ENCODE results near the gene HOMEZ.
A peak's percentile ranks its signal among the peaks of the same experiment; 100 is the strongest.

Gene HOMEZ

DNA sequence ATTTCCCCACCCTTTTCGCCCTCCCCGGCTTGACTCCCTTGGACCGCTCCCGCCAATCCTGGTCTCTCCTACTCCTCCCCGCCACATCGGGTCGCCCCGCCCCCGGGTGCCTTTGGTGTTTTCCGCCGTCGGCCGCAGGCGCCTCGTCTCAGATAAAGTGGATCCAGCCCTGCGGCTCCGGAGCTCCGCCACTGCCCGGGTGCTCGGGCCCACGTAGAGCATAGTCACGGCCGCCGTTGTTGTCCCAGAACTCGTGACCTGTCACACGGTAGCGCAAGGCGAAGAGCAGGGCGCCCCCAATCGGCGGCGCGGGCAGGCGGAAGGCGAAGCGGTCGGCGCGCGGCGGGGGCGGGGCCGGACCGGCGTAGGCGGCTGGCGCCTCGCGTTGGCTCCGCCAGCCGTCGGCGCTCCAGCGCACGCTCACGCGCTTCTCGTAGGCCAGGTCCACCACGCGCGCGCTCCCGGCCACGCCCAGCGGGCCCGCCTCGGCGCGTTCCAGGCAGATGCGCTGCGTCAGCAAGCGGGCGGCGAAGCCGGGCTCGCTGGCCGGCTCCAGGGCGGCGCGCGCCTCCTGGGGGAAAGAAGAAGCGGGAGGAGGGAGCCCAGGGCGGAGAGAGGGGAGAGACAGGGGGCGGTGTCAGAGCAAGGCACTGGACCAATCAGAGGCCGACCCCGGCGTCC is 15.5 kb upstream of the HOMEZ start:
- H3K27ac ChIP-seq, result peak overlapping the region; percentile 97
- TF ChIP-seq FOXP2 (optimal IDR thresholded peaks at IDR 0.05; ENCODE audit: control extremely low read depth, extremely low read length, insufficient read depth) (peak; percentile 12), POLR2AphosphoS5 (IDR thresholded peaks at IDR 0.05; ENCODE audit: borderline replicate concordance, low read depth, low read length) (peak; percentile 34; the same call in 1 of the 2 replicates), EZH2 (IDR thresholded peaks at IDR 0.05) (no peak)

DNA sequence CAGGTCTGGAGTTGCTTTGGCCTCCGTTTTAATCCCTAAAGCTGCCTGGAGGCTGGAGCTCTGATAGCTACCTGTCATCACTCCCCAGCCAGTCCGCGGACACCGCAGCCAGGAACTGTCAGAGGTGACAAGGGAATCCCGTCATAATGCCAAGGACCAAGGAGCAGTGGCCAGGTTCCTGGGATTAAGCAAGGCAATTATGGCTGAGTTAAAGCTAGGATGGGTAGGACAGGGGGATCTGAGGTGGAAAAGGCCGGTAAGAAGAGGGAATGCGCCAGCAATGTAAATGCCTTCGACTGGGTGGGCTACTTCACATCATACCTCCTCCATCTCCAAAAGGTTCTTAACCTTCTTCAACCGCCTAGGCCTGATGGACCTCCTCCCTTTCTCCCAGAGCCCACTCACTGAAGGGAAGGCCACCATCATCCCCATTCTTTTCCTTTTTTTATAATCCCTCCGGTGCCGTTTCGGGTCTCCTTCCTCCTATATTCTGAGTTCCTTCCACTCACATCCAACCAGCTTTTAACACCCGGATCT is 14.8 kb upstream of the HOMEZ start:
- Histone ChIP-seq H3K27ac (peak overlapping the region; percentile 57; the same call in 1 of the 2 replicates), H3K36me3 (ENCODE audit: insufficient read depth, low read length) (no peaks in the 10 kb centered on the region), H3K9ac (ENCODE audit: insufficient read length) (peak overlapping the region; percentile 85), H3K9me3 (ENCODE audit: low read depth, low read length) (no peaks in the 10 kb centered on the region), H3K4me3 (peak overlapping the region; percentile 96)
- peak; percentile 1; the same call in 1 of the 2 replicates for TF ChIP-seq POLR2AphosphoS5 (IDR thresholded peaks at IDR 0.05; ENCODE audit: borderline replicate concordance, low read depth, low read length)
- no peak for TF ChIP-seq EZH2 (IDR thresholded peaks at IDR 0.05)
- TF ChIP-seq FOXP2 (optimal IDR thresholded peaks at IDR 0.05; ENCODE audit: control extremely low read depth, extremely low read length, insufficient read depth), result no peak
- DNase-seq (ENCODE audit: low read depth, low spot score), result no peak

More for the DNA sequence above, 15.5 kb upstream of the HOMEZ start:
- DNase-seq (ENCODE audit: low read depth, low spot score), result peak; percentile 58
- H3K9ac ChIP-seq (ENCODE audit: insufficient read length), result peak overlapping the region; percentile 94
- peak overlapping the region; percentile 98 for H3K4me3 ChIP-seq
- H3K36me3 ChIP-seq (ENCODE audit: insufficient read depth, low read length), result no peaks in the 10 kb centered on the region
- no peaks in the 10 kb centered on the region for H3K9me3 ChIP-seq (ENCODE audit: low read depth, low read length)

DNA sequence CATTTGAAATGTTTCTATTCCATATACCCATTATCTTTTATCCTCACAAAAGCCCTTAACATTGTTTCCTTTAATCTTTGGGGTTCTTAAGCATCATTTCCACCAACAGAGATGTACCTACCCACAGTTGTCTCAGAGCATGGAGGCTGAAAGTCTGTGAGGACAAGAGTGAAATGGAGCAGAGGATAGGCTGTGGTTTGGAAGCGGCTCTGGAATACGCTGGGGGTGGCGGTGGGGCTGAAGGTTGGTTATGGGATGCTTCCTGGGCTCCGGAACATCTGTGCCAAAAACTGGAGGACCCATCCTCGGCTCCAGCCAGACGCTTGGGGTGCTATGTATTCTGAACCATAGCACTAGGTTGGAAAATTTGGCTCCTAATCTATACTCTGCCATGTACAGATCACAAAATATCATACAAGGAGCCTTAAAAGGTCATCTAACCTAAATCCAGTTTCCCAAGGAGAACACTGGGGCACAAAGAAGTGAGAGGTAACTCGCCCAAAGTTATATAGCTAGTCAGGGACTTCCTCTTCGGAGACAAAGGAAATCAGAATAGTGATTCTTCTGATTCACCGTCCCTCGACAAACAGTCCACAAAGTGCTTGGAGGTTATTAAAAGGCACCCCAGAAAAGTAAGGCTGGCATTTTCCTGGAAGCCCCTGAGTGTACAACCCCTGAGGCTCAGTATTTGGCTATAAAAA is 14.2 kb upstream of the HOMEZ start:
- H3K36me3 ChIP-seq (ENCODE audit: insufficient read depth, low read length), result no peaks in the 10 kb centered on the region
- no peak for TF ChIP-seq EZH2 (IDR thresholded peaks at IDR 0.05)
- TF ChIP-seq POLR2AphosphoS5 (IDR thresholded peaks at IDR 0.05; ENCODE audit: borderline replicate concordance, low read depth, low read length), result 0 out of 2 replicates have a peak, but pooled peaks have one; percentile 13
- no peak for TF ChIP-seq FOXP2 (optimal IDR thresholded peaks at IDR 0.05; ENCODE audit: control extremely low read depth, extremely low read length, insufficient read depth)
- peak overlapping the region; percentile 85 for H3K9ac ChIP-seq (ENCODE audit: insufficient read length)
- peak overlapping the region; percentile 96 for H3K4me3 ChIP-seq
- no peak overlapping the region; the same call in 1 of the 2 replicates for H3K27ac ChIP-seq
- H3K9me3 ChIP-seq (ENCODE audit: low read depth, low read length), result no peaks in the 10 kb centered on the region
- no peak for DNase-seq (ENCODE audit: low read depth, low spot score)

DNA sequence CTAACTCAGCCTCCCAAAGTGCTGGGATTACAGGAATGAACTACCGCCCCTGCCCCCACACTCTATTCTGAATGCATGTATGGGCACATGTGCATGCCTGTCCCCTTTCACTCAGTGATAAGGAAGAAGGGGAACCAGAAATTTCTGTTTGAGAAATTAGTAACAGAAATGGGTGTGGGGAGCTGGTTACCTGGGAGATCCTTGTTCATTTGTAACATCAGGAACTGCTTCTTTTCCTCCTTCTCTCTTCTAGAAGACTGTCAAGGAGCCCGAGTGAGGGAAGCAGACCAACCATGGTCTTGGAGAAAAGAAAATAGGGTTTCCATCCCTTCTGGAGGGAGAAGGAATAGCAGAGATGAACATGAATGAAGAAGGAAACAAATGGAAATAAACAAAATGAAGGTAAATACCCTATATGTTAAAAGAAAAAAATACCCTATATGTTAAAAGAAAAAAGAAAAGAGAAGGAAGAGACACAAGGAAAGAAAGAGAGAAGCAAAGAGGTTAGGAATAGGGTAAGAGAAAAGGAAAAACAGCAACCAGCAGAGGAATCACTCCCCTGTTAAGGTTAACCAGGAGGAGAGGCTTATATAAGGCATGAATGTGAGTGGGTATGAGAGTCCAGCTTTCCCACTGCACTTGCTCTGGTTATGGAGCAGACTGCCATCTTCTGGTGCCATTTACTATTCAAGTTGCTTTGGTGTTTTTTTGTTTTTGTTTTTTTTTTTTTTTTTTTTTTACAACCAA is 13.5 kb upstream of the HOMEZ start:
- no peak for DNase-seq (ENCODE audit: low read depth, low spot score)
- peak overlapping the region; percentile 2 for H3K9ac ChIP-seq (ENCODE audit: insufficient read length)

DNA sequence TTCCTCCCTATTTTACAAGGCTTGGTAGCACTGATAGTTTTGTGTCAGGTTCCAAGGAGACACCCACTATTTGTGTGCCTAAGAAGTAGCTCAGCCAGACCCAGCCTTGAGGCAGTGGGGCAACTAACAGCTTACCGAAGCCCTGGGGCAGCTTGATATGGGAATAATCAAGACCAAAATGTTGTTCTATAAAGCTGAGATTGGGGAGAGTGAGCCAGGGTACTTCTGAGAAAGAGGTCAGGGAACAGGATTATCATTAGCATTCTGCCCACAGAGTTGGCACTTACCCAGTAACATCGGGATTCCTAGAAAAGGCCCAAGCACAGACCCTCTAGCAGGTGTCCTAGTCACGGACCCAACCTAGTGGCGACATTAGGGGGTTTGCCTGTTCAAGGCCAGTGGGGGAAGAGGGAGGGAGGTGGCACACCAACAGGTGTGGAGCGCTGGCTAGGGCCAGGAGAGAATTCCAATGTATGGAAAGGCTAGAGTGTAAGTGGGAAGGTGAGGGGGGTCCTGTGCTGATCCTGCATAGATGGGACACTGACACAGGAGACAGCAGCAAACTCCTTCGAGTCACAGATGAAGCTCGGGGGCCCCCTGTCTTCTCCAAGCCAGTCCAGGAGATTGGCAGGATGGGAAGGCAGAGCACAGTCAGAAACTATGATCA is 11.8 kb upstream of the HOMEZ start:
- TF ChIP-seq FOXP2 (optimal IDR thresholded peaks at IDR 0.05; ENCODE audit: control extremely low read depth, extremely low read length, insufficient read depth) (no peak), EZH2 (IDR thresholded peaks at IDR 0.05) (no peak), POLR2AphosphoS5 (IDR thresholded peaks at IDR 0.05; ENCODE audit: borderline replicate concordance, low read depth, low read length) (no peak)
- H3K4me3 ChIP-seq, result no peak overlapping the region
- no peak overlapping the region for H3K27ac ChIP-seq
- no peaks in the 10 kb centered on the region for H3K36me3 ChIP-seq (ENCODE audit: insufficient read depth, low read length)
- H3K9ac ChIP-seq (ENCODE audit: insufficient read length), result no peak overlapping the region
- no peaks in the 10 kb centered on the region for H3K9me3 ChIP-seq (ENCODE audit: low read depth, low read length)
- DNase-seq (ENCODE audit: low read depth, low spot score), result no peak

More for the DNA sequence above, 13.5 kb upstream of the HOMEZ start:
- no peak for TF ChIP-seq POLR2AphosphoS5 (IDR thresholded peaks at IDR 0.05; ENCODE audit: borderline replicate concordance, low read depth, low read length)
- TF ChIP-seq FOXP2 (optimal IDR thresholded peaks at IDR 0.05; ENCODE audit: control extremely low read depth, extremely low read length, insufficient read depth), result no peak
- TF ChIP-seq EZH2 (IDR thresholded peaks at IDR 0.05), result no peak
- Histone ChIP-seq H3K4me3 (no peak overlapping the region), H3K36me3 (ENCODE audit: insufficient read depth, low read length) (no peaks in the 10 kb centered on the region), H3K27ac (no peak overlapping the region), H3K9me3 (ENCODE audit: low read depth, low read length) (no peaks in the 10 kb centered on the region)

DNA sequence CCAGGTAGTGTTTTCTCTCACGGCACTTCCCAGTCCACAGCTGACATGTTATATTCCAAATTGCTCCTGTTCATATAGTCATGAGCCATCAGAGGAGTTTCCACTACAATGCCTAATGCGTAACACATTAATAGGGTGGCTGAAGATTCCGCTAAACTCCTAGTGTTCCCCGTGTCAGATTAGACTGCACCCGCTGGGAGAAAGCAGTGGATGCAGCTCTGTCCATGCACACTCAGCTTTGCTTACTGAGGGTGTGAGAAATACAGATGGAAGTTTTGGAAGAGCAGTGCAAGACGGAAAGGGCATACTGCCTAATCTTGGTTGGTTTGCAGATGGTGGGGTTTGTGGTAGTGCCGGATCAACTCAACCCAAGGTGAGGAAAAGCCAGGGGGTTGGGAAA is 11.2 kb upstream of the HOMEZ start:
- H3K9me3 ChIP-seq (ENCODE audit: low read depth, low read length), result no peaks in the 10 kb centered on the region
- TF ChIP-seq FOXP2 (optimal IDR thresholded peaks at IDR 0.05; ENCODE audit: control extremely low read depth, extremely low read length, insufficient read depth), result no peak
- TF ChIP-seq POLR2AphosphoS5 (IDR thresholded peaks at IDR 0.05; ENCODE audit: borderline replicate concordance, low read depth, low read length), result no peak
- H3K4me3 ChIP-seq, result no peak overlapping the region
- DNase-seq (ENCODE audit: low read depth, low spot score), result no peak
- no peak overlapping the region for H3K9ac ChIP-seq (ENCODE audit: insufficient read length)
- no peak overlapping the region for H3K27ac ChIP-seq
- H3K36me3 ChIP-seq (ENCODE audit: insufficient read depth, low read length), result no peaks in the 10 kb centered on the region

DNA sequence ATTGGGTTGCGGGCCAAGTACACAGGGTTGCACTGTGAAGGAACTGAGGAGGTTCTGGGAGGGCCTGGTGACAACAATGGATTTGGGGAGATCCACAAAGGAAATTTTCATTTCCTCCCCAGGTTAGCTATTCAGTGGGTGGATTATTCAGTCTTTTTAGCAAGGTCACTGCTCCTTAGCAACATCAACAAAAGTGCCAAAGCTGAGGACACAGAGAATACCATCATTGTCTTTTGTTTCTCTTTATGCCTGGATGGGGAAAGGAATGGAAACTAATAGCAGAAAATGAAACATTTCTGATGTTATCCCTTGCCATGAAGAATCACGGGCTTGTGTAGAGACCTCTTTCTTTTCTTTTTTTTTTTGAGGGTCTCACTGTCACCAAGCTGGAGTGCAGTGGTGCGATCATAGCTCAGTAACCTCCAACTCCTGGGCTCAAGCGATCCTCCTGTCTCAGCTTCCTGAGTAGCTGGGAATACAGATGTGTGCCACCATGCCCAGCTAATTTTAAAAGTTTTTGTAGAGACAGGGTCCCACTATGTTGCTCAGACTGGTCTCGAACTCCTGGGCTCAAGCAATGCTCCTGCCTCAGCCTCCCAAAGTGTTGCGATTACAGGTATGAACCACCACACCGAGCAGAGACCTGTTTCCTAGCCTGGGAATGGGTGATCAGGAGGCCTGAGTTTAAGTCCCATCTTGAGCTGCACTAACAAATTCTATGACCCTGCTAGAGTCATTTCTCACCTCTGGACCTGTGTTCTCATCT is 10.3 kb upstream of the HOMEZ start:
- no peak for TF ChIP-seq FOXP2 (optimal IDR thresholded peaks at IDR 0.05; ENCODE audit: control extremely low read depth, extremely low read length, insufficient read depth)
- TF ChIP-seq POLR2AphosphoS5 (IDR thresholded peaks at IDR 0.05; ENCODE audit: borderline replicate concordance, low read depth, low read length), result no peak
- no peak for TF ChIP-seq EZH2 (IDR thresholded peaks at IDR 0.05)

More for the DNA sequence above, 10.3 kb upstream of the HOMEZ start:
- no peak for DNase-seq (ENCODE audit: low read depth, low spot score)
- no peak overlapping the region for H3K27ac ChIP-seq
- H3K4me3 ChIP-seq, result no peak overlapping the region
- no peaks in the 10 kb centered on the region for H3K9me3 ChIP-seq (ENCODE audit: low read depth, low read length)
- H3K36me3 ChIP-seq (ENCODE audit: insufficient read depth, low read length), result no peaks in the 10 kb centered on the region
- no peak overlapping the region for H3K9ac ChIP-seq (ENCODE audit: insufficient read length)
